Brain microvascular endothelial cell (primary cell): ENCODE data around the gene NELFCD.

Experiments
- DNase-seq: peaks from one replicate; pipeline ENCODE4 v3.0.0-alpha.2; 2020
- H3K27ac ChIP-seq: fragments of 250-450 bp; sonication (Bioruptor Pico); 2 replicates; pipeline ENCODE4 v1.5.1; 2020; ENCODE audit warnings: mild to moderate bottlenecking, moderate library complexity
- H3K27me3 ChIP-seq: fragments of 250-450 bp; sonication (Bioruptor Pico); replicated peaks from 2 replicates; pipeline ENCODE4 v1.5.1; 2020; ENCODE audit warnings: mild to moderate bottlenecking
- H3K36me3 ChIP-seq: fragments of 250-450 bp; sonication (Bioruptor Pico); replicated peaks from 2 replicates; pipeline ENCODE4 v1.5.1; 2020; ENCODE audit warnings: mild to moderate bottlenecking
- H3K4me3 ChIP-seq: 2 replicates; pipeline ENCODE4 v1.5.1; 2011; ENCODE audit warnings: low read depth, mild to moderate bottlenecking, control low read depth, low read length, moderate library complexity
- CTCF ChIP-seq: IDR thresholded peaks from 2 replicates; pipeline ENCODE4 v1.5.1; 2011; ENCODE audit warnings: low read depth, mild to moderate bottlenecking, moderate library complexity, low read length, control low read depth, inconsistent platforms; ENCODE audit errors: missing control alignments
- in situ Hi-C: cut with HindIII; loops from 2 replicates; pipeline ENCODE4 v1.10.0; 2017; ENCODE audit warnings: low sequenced_read_pairs, low pct_ligation_motif_present

NELFCD gene

DNA sequence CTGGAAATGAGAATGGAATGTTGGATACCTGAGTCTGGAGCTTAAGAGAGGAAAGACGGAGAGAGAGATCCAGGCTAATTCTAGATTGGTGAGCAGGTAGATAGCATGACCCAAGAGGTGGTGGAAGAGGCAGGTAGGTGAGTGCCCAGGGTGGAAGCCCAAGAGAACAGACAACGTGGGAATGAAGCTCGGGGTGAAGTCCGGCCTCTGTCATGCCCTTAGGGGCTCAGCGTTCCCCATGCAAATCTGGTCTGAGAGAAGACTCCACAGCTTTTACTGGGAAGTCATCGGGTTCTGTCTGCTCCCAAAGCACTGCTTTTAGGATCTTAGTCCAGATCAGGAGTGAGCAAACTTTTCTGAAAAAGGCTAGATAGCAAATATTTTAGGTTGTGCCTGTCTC is 3.6 kb downstream of the NELFCD start:
- Histone ChIP-seq H3K36me3 (peaks cover 28% of the 10 kb centered on the region), H3K4me3 (no peak overlapping the region), H3K27ac (no peak overlapping the region), H3K27me3 (no peaks in the 10 kb centered on the region)
- no peak for DNase-seq
- no peak for TF ChIP-seq CTCF
- in situ Hi-C loops, result no loop called here

GRCh38 chr20:58985656-58986055 is 4.6 kb downstream of the NELFCD start:
- no peak overlapping the region for H3K27ac ChIP-seq
- no peak overlapping the region for H3K4me3 ChIP-seq
- peaks cover 38% of the 10 kb centered on the region for H3K36me3 ChIP-seq
- TF ChIP-seq CTCF, result no peak
- in situ Hi-C loops, result no loop called here
- no peak for DNase-seq
- H3K27me3 ChIP-seq, result no peaks in the 10 kb centered on the region

- DNase-seq, result no peak
- peaks cover 46% of the 10 kb centered on the region for H3K36me3 ChIP-seq
Observed at GRCh38 chr20:58986286-58986967, 5.4 kb downstream of the NELFCD start.

GRCh38 chr20:58986968-58987517 is 6.0 kb downstream of the NELFCD start:
- no peak for TF ChIP-seq CTCF
- in situ Hi-C loops, result no loop called here
- H3K27me3 ChIP-seq, result no peaks in the 10 kb centered on the region
- no peak overlapping the region for H3K4me3 ChIP-seq
- peaks cover 52% of the 10 kb centered on the region for H3K36me3 ChIP-seq
- DNase-seq, result no peak
- H3K27ac ChIP-seq, result no peak overlapping the region

More at GRCh38 chr20:58986286-58986967, 5.4 kb downstream of the NELFCD start:
- in situ Hi-C loops, result no loop called here
- Histone ChIP-seq H3K4me3 (no peak overlapping the region), H3K27ac (no peak overlapping the region), H3K27me3 (no peaks in the 10 kb centered on the region)
- no peak for TF ChIP-seq CTCF

DNA sequence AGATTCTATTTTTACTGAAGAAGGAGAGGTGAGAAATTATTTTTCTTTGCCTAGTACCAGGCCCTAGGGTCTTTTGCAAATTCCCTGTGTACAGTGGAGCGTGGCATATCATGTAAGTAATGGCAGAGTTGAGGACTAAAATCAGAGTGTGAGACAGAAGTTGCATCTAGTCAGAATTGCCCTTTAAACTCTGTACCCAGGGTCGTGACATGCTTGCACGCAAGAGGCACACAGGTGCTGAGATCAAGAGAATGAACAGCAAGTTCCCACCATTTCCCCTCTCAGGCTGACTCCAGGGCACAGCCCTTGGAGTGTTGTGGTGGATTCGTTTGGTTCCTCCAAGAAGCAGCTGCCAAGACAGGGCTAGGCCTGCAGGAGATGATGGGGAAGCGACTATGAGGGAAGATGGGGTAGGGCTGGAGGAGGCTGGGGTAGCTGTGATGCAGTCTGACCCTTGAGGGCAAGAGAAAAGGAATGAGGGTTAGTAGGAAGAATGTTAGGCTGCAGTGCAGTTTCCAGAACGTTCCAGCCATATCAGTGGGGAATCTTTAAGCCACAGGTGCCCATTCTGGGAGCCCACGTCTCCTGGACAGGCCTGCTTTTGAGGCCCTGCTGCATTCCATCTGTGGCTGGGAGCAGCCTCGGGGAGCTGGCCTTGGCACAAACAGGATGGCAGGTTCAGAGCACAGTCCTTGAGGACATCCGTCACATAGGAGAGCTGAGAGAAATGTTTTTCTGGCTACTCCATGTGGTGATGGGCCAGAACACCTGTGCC is 6.9 kb downstream of the NELFCD start:
- no peak overlapping the region for H3K27ac ChIP-seq
- H3K36me3 ChIP-seq, result peaks cover 58% of the 10 kb centered on the region
- no peak overlapping the region for H3K4me3 ChIP-seq
- in situ Hi-C loops, result no loop called here
- DNase-seq, result no peak
- TF ChIP-seq CTCF, result no peak
- no peaks in the 10 kb centered on the region for H3K27me3 ChIP-seq
